Keratinocyte (primary cell): Measurements from ENCODE around the gene ZNF516. TPM values are rescaled to one million over a fixed set of nuclear protein-coding genes. Genes with fewer than 3 reads are reported as not detected.

ENCODE experiments used
- DNase-seq: peaks from one replicate; pipeline ENCODE4 v3.0.0-alpha.2; 2011; ENCODE audit warnings: low read depth, missing footprints, low spot score
- FAIRE-seq: peaks from 2 replicates; lab custom pipeline; 2011; peaks lifted over from hg19 to GRCh38; lab: Jason Lieb, UNC
- H2AFZ ChIP-seq: 2 replicates; pipeline ENCODE4 v1.6.0; 2012; ENCODE audit warnings: low read length, control low read depth, inconsistent platforms; ENCODE audit not compliant: control insufficient read depth
- H3K27ac ChIP-seq: 2 replicates; pipeline ENCODE4 v1.5.1; 2011; ENCODE audit warnings: low read length; ENCODE audit not compliant: control insufficient read depth, insufficient read depth
- H3K27me3 ChIP-seq: 3 replicates; pipeline ENCODE4 v1.6.0; 2011; ENCODE audit warnings: low read length; ENCODE audit not compliant: control insufficient read depth, insufficient read depth; ENCODE audit errors: extremely low read depth
- H3K36me3 ChIP-seq, 2 experiments: 2 replicates in 1 of 2; 3 replicates in 1 of 2; pipeline ENCODE4 v1.5.1; 2011; ENCODE audit warnings: low read length in 2 of 2, mild to moderate bottlenecking in 1 of 2; ENCODE audit not compliant: control insufficient read depth in 2 of 2, insufficient read depth in 2 of 2; ENCODE audit errors: extremely low read depth in 1 of 2
- H3K4me1 ChIP-seq: 3 replicates; pipeline ENCODE4 v1.5.1; 2011; ENCODE audit warnings: low read length; ENCODE audit not compliant: control insufficient read depth, insufficient read depth; ENCODE audit errors: extremely low read depth
- H3K4me2 ChIP-seq: 3 replicates; pipeline ENCODE4 v1.6.0; 2011; ENCODE audit warnings: low read depth, low read length; ENCODE audit not compliant: control insufficient read depth, insufficient read depth; ENCODE audit errors: extremely low read depth
- H3K4me3 ChIP-seq, 3 experiments: fragments of 200-600 bp in 1 of 3; sonication (generic) in 1 of 3; 2 replicates in 2 of 3; 3 replicates in 1 of 3; pipeline ENCODE4 v1.5.1; 2011 to 2016; ENCODE audit warnings: low read length in 3 of 3, mild to moderate bottlenecking in 3 of 3, control low read depth in 2 of 3, inconsistent platforms in 1 of 3, low read depth in 1 of 3, mixed read lengths in 1 of 3, mixed run types in 1 of 3, moderate library complexity in 1 of 3; ENCODE audit not compliant: control insufficient read depth in 2 of 3, insufficient read depth in 2 of 3; ENCODE audit errors: extremely low read depth in 1 of 3
- H3K79me2 ChIP-seq: 2 replicates; pipeline ENCODE4 v1.6.0; 2012; ENCODE audit warnings: low read length; ENCODE audit not compliant: control insufficient read depth, insufficient read depth
- H3K9ac ChIP-seq: 3 replicates; pipeline ENCODE4 v1.6.0; 2011; ENCODE audit warnings: low read length; ENCODE audit not compliant: control insufficient read depth, insufficient read depth; ENCODE audit errors: extremely low read depth
- H3K9me1 ChIP-seq: 3 replicates; pipeline ENCODE4 v1.6.0; 2011; ENCODE audit warnings: low read length; ENCODE audit not compliant: control insufficient read depth, insufficient read depth; ENCODE audit errors: extremely low read depth
- H3K9me3 ChIP-seq: 2 replicates; pipeline ENCODE4 v1.5.1; 2012; ENCODE audit warnings: low read depth, low read length; ENCODE audit not compliant: control insufficient read depth
- H4K20me1 ChIP-seq: 3 replicates; pipeline ENCODE4 v1.6.0; 2011; ENCODE audit warnings: low read length; ENCODE audit not compliant: control insufficient read depth, insufficient read depth; ENCODE audit errors: extremely low read depth
- EZH2 ChIP-seq: IDR thresholded peaks from one replicate; pipeline ENCODE4 v1.6.1; 2012; ENCODE audit warnings: inconsistent platforms, mild to moderate bottlenecking, low read length, moderate library complexity
- dilution Hi-C: fragments of 300-500 bp; cut with MboI; formaldehyde crosslinking; loops from one replicate; pipeline ENCODE4 v1.7.0; 2020; ENCODE audit warnings: low sequenced_read_pairs; ENCODE audit not compliant: extremely low pct_ligation_motif_present
- polyA plus RNA-seq, 5 experiments: library from polyadenylated mRNA; depleted of rRNA in 3 of 5; stranded (reverse) in 3 of 5; stranded (forward) in 1 of 5; unstranded in 1 of 5; fragments of >200 nt; gene quantifications; 1 replicate in 1 of 5; 2 replicates in 3 of 5; 3 replicates in 1 of 5; pipeline versions ENCODE4 v1.2.1 to v1.2.3, GENCODE V29; 2011 to 2012; ENCODE audit warnings: missing spikeins in 2 of 5, low read depth in 1 of 5, low replicate concordance in 1 of 5
- TF ChIP-seq, protein P1 (sequence below), 3 experiments: IDR thresholded peaks in 1 of 3; conservative IDR thresholded peaks in 1 of 3; optimal IDR thresholded peaks in 1 of 3; 2 replicates in 2 of 3; 3 replicates in 1 of 3; pipeline versions ENCODE3 to v1.5.1; 2011; ENCODE audit warnings: low read length in 3 of 3, mild to moderate bottlenecking in 3 of 3, moderate library complexity in 2 of 3, control low read depth in 1 of 3, inconsistent platforms in 1 of 3; ENCODE audit not compliant: insufficient read depth in 2 of 3; ENCODE audit errors: extremely low read depth in 1 of 3

The ZNF516 gene
- polyA plus RNA-seq, 1 donor (not counting 4 experiments of a cell fraction or from before 2014, with no cell fraction given), result 9.3 TPM

- Histone ChIP-seq H3K27ac (no peak overlapping the region), H2AFZ (no peak overlapping the region), H3K36me3 (peaks cover 3 to 21% of the 10 kb centered on the region in 2 experiments), H3K4me1 (no peaks in the 10 kb centered on the region), H3K4me2 (no peak overlapping the region), H3K4me3 (no peak overlapping the region), H3K79me2 (no peaks in the 10 kb centered on the region), H4K20me1 (no peaks in the 10 kb centered on the region), H3K9me1 (no peaks in the 10 kb centered on the region), H3K9me3 (no peaks in the 10 kb centered on the region), H3K27me3 (no peaks in the 10 kb centered on the region), H3K9ac (no peak overlapping the region)
- DNase-seq (no peak), FAIRE-seq (no peak)
- dilution Hi-C loops, result no loop called here
- TF ChIP-seq EZH2, result no peak
Measured at GRCh38 chr18:76359909-76360308, 135.1 kb downstream of the ZNF516 start.

DNA sequence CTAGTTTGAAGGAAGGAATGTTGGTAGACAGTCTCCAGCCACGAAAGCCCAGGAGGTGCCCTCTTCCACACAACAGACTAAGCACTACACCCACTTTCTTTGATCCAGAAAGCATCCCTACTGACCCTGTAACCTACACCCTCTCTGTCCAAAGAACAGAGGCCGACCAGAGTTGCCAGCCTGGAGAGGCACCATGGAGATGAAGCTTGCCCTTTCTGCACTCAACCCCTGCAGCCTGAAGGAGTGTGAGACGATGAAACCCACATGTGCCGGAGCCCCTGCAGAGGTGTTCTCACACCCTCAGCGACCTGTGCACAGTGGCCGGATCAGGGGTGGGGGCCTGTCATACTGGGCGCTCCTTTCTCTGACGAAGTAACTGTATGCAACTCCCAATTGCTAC lies 136.3 kb downstream of the ZNF516 start:
- Histone ChIP-seq H2AFZ (no peak overlapping the region), H4K20me1 (no peaks in the 10 kb centered on the region), H3K4me1 (no peaks in the 10 kb centered on the region), H3K4me3 (no peak overlapping the region), H3K9ac (no peak overlapping the region), H3K9me1 (no peaks in the 10 kb centered on the region), H3K9me3 (peaks cover under 1% of the 10 kb centered on the region), H3K27me3 (no peaks in the 10 kb centered on the region), H3K27ac (no peak overlapping the region), H3K4me2 (no peak overlapping the region), H3K79me2 (no peaks in the 10 kb centered on the region), H3K36me3 (peaks cover 3 to 19% of the 10 kb centered on the region in 2 experiments)
- FAIRE-seq (no peak), DNase-seq (no peak)
- no peak for TF ChIP-seq EZH2
- TF ChIP-seq, protein P1, sequence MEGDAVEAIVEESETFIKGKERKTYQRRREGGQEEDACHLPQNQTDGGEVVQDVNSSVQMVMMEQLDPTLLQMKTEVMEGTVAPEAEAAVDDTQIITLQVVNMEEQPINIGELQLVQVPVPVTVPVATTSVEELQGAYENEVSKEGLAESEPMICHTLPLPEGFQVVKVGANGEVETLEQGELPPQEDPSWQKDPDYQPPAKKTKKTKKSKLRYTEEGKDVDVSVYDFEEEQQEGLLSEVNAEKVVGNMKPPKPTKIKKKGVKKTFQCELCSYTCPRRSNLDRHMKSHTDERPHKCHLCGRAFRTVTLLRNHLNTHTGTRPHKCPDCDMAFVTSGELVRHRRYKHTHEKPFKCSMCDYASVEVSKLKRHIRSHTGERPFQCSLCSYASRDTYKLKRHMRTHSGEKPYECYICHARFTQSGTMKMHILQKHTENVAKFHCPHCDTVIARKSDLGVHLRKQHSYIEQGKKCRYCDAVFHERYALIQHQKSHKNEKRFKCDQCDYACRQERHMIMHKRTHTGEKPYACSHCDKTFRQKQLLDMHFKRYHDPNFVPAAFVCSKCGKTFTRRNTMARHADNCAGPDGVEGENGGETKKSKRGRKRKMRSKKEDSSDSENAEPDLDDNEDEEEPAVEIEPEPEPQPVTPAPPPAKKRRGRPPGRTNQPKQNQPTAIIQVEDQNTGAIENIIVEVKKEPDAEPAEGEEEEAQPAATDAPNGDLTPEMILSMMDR (optimal IDR thresholded peaks at IDR 0.05 in 1 of 3, IDR thresholded peaks at IDR 0.05 in 1 of 3, conservative IDR thresholded peaks at IDR 0.05 in 1 of 3; ENCODE audit: extremely low read depth in 1 of 3, insufficient read depth in 2 of 3, low read length in 3 of 3), result no peak
- dilution Hi-C loops, result no loop called here
